ENCODE data around the gene TEX14. TPM values are rescaled to one million over a fixed set of nuclear protein-coding genes. Genes with fewer than 3 reads are reported as not detected.

TEX14 gene
- polyA plus RNA-seq, 3 donors, result 0.25 TPM; not detected in 2

DNA sequence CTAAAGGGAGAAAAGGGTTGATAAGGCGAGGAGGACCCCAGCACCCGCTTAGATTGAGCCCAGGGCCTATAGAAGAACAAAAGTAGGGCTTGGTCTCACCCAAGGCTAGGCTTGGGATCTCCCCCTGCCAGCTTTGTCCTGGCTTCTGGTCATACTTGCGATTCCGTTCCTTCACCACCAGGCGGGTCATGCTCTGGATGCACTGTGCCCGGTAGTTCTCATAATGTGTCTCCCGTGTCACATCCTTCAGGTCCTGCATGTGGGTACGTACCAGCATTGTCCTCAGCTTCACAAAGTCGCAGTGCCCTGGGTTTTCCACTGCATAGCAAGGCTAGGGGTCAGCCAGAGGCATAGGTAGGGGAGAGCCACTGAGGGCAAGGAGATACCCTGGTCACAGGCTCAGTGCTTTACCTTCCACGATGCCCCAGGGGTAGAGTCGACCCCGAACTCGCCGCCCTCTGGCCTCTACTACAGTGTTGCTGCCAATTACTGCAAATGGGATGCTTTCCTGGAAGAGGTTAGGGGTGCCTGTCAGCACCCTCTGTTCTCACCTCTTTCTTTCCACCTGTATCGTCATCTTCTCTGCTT lies 170.9 kb downstream of the TEX14 start:
- H3K9me3 ChIP-seq (replicated peaks in 1 of 2; ENCODE audit: control insufficient read depth in 1 of 2, insufficient read depth in 1 of 2, low read length in 2 of 2), result no peaks in the 10 kb centered on the region
- no peaks in the 10 kb centered on the region for H3K27me3 ChIP-seq (ENCODE audit: control insufficient read depth in 2 of 2, insufficient read depth in 2 of 2, low read length in 2 of 2)
- peaks cover 0 to 6% of the 10 kb centered on the region in 2 donors for H3K36me3 ChIP-seq (replicated peaks in 1 of 2; ENCODE audit: control insufficient read depth in 1 of 2, insufficient read depth in 2 of 2, low read length in 2 of 2)
- H3K4me2 ChIP-seq (replicated peaks; ENCODE audit: extremely low read depth, low read length, poor library complexity, severe bottlenecking), result no peak overlapping the region
- H3K9me3 Mint-ChIP-seq, result no peaks in the 10 kb centered on the region
- H3K4me1 Mint-ChIP-seq, result peaks cover 24% of the 10 kb centered on the region
- 75% methylated on average over 9 of the region's 15 CpGs for WGBS (ENCODE audit: insufficient coverage)
- no peak overlapping the region for H3K4me3 ChIP-seq (replicated peaks in 1 of 3; ENCODE audit: low read depth in 2 of 3, low read length in 3 of 3)
- peak in 2 of 3 donors; percentile 25 to 57 for DNase-seq
- H3K27ac Mint-ChIP-seq, result peak overlapping the region in 2 of 7 donors; percentile 35 to 40
- H3K79me2 ChIP-seq (ENCODE audit: insufficient read depth, low read length), result peaks cover 16% of the 10 kb centered on the region
- H4K20me1 ChIP-seq (ENCODE audit: insufficient read depth, low read length), result no peaks in the 10 kb centered on the region
- no peak overlapping the region for H3K9ac ChIP-seq (ENCODE audit: insufficient read depth, low read length, poor library complexity, severe bottlenecking)
- H3K4me1 ChIP-seq (ENCODE audit: control insufficient read depth in 1 of 2, insufficient read depth in 2 of 2, low read length in 2 of 2), result peaks cover 20 to 28% of the 10 kb centered on the region in 2 donors
- H3K36me3 Mint-ChIP-seq, result peaks cover 6 to 7% of the 10 kb centered on the region in 2 donors
- no peak overlapping the region for H3K4me3 Mint-ChIP-seq
- TF ChIP-seq, protein P1, sequence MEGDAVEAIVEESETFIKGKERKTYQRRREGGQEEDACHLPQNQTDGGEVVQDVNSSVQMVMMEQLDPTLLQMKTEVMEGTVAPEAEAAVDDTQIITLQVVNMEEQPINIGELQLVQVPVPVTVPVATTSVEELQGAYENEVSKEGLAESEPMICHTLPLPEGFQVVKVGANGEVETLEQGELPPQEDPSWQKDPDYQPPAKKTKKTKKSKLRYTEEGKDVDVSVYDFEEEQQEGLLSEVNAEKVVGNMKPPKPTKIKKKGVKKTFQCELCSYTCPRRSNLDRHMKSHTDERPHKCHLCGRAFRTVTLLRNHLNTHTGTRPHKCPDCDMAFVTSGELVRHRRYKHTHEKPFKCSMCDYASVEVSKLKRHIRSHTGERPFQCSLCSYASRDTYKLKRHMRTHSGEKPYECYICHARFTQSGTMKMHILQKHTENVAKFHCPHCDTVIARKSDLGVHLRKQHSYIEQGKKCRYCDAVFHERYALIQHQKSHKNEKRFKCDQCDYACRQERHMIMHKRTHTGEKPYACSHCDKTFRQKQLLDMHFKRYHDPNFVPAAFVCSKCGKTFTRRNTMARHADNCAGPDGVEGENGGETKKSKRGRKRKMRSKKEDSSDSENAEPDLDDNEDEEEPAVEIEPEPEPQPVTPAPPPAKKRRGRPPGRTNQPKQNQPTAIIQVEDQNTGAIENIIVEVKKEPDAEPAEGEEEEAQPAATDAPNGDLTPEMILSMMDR (IDR thresholded peaks at IDR 0.05), result peak; percentile 67
- no peak overlapping the region for H2AFZ ChIP-seq (ENCODE audit: insufficient read depth, low read depth, low read length, poor library complexity, severe bottlenecking)
- intact Hi-C loops (cut with micrococcal nuclease), result loop anchor here in 1 of 2 donors (10.0 kb wide), 1 partner anchor 64 kb away; no protein-coding TSS in a partner anchor
- H3K27ac ChIP-seq (ENCODE audit: low read depth in 1 of 2, low read length in 2 of 2), result no peak overlapping the region
- H3K27me3 Mint-ChIP-seq (ENCODE audit: low read depth in 3 of 3), result peaks cover 0 to 16% (median 4%) of the 10 kb centered on the region in 3 donors

DNA sequence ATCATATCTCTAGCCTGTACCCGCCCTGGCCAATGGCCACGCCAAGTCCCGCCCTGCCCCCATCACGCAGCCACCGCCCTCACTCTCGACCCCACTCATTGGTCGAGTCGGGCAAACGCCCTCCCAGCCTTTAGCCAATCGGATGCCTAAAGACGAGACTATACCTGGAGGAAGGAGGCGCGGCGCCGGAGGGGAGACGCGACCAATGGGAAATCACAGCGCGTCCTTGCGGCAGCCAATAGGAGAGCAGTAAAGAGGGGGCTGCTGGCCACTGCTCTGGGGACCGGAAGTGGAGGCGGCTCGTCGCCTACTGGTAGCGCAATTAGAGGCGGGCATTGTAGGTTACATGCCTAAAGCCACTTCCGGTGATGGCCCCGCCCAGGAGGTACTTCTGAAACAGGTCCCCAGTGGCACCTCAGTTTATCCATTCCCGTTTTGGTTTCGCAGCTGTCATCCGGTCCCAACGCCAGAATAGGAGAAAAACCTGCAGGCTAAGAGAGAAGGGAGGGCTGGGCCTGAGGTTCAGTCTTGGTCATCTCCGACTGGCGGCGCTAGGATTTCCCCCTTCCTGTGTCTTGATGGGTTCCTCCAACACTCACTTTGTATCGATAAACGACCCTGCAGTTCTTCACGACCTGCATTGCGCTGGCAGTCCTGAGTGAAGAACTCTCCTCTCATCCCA lies 173.8 kb downstream of the TEX14 start:
- peak overlapping the region; percentile 95 to 99 (median 98) for H3K27ac Mint-ChIP-seq
- Histone ChIP-seq H3K9ac (ENCODE audit: insufficient read depth, low read length, poor library complexity, severe bottlenecking) (peak overlapping the region; percentile 89), H3K79me2 (ENCODE audit: insufficient read depth, low read length) (peaks cover 31% of the 10 kb centered on the region), H3K4me2 (replicated peaks; ENCODE audit: extremely low read depth, low read length, poor library complexity, severe bottlenecking) (peak overlapping the region; percentile 98), H3K4me3 (replicated peaks in 1 of 3; ENCODE audit: low read depth in 2 of 3, low read length in 3 of 3) (peak overlapping the region; percentile 75 to 100 (median 76)), H3K36me3 (replicated peaks in 1 of 2; ENCODE audit: control insufficient read depth in 1 of 2, insufficient read depth in 2 of 2, low read length in 2 of 2) (peaks cover 0 to 6% of the 10 kb centered on the region in 2 donors), H3K27ac (ENCODE audit: low read depth in 1 of 2, low read length in 2 of 2) (peak overlapping the region; percentile 88 to 96), H3K4me1 (ENCODE audit: control insufficient read depth in 1 of 2, insufficient read depth in 2 of 2, low read length in 2 of 2) (peaks cover 37 to 51% of the 10 kb centered on the region in 2 donors), H3K9me3 (replicated peaks in 1 of 2; ENCODE audit: control insufficient read depth in 1 of 2, insufficient read depth in 1 of 2, low read length in 2 of 2) (no peaks in the 10 kb centered on the region), H3K27me3 (ENCODE audit: control insufficient read depth in 2 of 2, insufficient read depth in 2 of 2, low read length in 2 of 2) (no peaks in the 10 kb centered on the region), H4K20me1 (ENCODE audit: insufficient read depth, low read length) (peaks cover 11% of the 10 kb centered on the region), H2AFZ (ENCODE audit: insufficient read depth, low read depth, low read length, poor library complexity, severe bottlenecking) (peak overlapping the region; percentile 98)
- H3K4me3 Mint-ChIP-seq, result peak overlapping the region; percentile 96 to 98
- no peaks in the 10 kb centered on the region for H3K9me3 Mint-ChIP-seq
- peaks cover 7 to 8% of the 10 kb centered on the region in 2 donors for H3K36me3 Mint-ChIP-seq
- DNase-seq, result peak; percentile 100
- intact Hi-C loops (cut with micrococcal nuclease), result loop anchor here (2.0 to 10.0 kb wide), 7 partner anchors 59 to 511 kb away; partner anchors contain the start of gene SRSF1 (in 1 of the 2)
- peaks cover 0 to 8% (median 4%) of the 10 kb centered on the region in 3 donors for H3K27me3 Mint-ChIP-seq (ENCODE audit: low read depth in 3 of 3)
- under 1% methylated on average over 34 of the region's 39 CpGs for WGBS (ENCODE audit: insufficient coverage)
- TF ChIP-seq, protein P1 (IDR thresholded peaks at IDR 0.05), result no peak
- H3K4me1 Mint-ChIP-seq, result peaks cover 45% of the 10 kb centered on the region
